Effector memory CD4-positive, alpha-beta T cell (primary cell): ENCODE data around the gene CD70.
"Not testable (repeated sequence)": the region's sequence is repeated elsewhere in the genome, so short reads cannot be mapped to it uniquely, and the experiment has no call there.

Source experiments
- DNase-seq, 3 donors: peaks; one replicate each; pipeline ENCODE4 v3.0.0-alpha.2; 2020
- H3K27ac ChIP-seq: 2 replicates; pipeline ENCODE4 v1.7.0; 2013; ENCODE audit warnings: mild to moderate bottlenecking, low read length, moderate library complexity; ENCODE audit not compliant: insufficient read depth, poor library complexity, severe bottlenecking
- H3K27me3 ChIP-seq: replicated peaks from 2 replicates; pipeline ENCODE4 v1.7.0; 2013; ENCODE audit warnings: mild to moderate bottlenecking, low read length; ENCODE audit not compliant: insufficient read depth, control insufficient read depth, poor library complexity, severe bottlenecking
- H3K36me3 ChIP-seq: 2 replicates; pipeline ENCODE4 v1.7.0; 2013; ENCODE audit warnings: mild to moderate bottlenecking, low read length, moderate library complexity; ENCODE audit not compliant: control insufficient read depth, insufficient read depth
- H3K4me1 ChIP-seq: 2 replicates; pipeline ENCODE4 v1.7.0; 2013; ENCODE audit warnings: low read length, mild to moderate bottlenecking; ENCODE audit not compliant: control insufficient read depth, insufficient read depth, poor library complexity, severe bottlenecking
- H3K4me3 ChIP-seq: 2 replicates; pipeline ENCODE4 v1.7.0; 2013; ENCODE audit warnings: low read length, low read depth, mild to moderate bottlenecking; ENCODE audit not compliant: insufficient read depth, poor library complexity, severe bottlenecking
- H3K9me3 ChIP-seq: 2 replicates; pipeline ENCODE4 v1.7.0; 2013; ENCODE audit warnings: mild to moderate bottlenecking, low read length, moderate library complexity; ENCODE audit not compliant: control insufficient read depth

CD70 gene

DNA sequence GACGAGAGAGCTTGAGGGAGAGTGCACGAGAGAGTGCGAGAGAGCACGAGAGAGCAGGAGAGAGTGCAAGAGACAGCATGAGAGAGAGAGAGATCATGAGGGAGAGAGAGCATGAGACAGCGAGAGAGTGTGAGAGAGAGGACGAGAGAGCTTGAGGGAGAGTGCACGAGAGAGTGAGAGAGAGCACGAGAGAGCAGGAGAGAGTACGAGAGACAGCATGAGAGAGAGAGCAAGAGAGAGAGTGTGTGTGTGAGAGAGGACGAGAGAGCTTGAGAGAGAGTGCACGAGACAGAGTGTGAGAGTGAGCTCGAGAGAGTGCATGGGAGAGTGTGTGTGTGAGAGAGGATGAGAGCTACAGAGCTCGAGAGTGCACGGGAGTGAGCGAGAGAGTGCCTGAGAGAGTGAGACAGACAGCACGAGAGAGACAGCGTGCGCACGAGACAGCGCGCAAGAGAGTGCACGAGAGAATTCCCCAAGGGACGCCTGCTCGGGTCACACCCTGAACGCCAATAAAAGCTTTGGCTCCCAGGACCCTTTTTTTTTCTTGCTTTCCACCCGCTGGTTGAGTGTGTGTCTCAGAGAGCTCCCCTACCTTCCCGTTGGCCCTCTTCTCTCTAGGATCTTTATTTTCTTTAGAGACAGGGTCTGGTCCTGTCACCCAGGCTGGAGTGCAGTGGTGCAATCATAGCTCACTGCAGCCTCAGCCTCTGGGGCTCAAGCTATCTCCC is 3.7 kb downstream of the CD70 start:
- Histone ChIP-seq H3K9me3 (no peaks in the 10 kb centered on the region), H3K36me3 (no peaks in the 10 kb centered on the region), H3K4me3 (peak overlapping the region; percentile 26), H3K27me3 (peaks cover 39% of the 10 kb centered on the region), H3K4me1 (peaks cover 44% of the 10 kb centered on the region), H3K27ac (no peak overlapping the region)
- DNase-seq, result no peak

- no peak for DNase-seq
- H3K27ac ChIP-seq, result no peak overlapping the region
- peak overlapping the region; percentile 26 for H3K4me3 ChIP-seq
- H3K36me3 ChIP-seq, result no peaks in the 10 kb centered on the region
- peaks cover 42% of the 10 kb centered on the region for H3K4me1 ChIP-seq
- H3K27me3 ChIP-seq, result peaks cover 37% of the 10 kb centered on the region
- no peaks in the 10 kb centered on the region for H3K9me3 ChIP-seq
Observed at GRCh38 chr19:6586726-6587092, 4.2 kb downstream of the CD70 start.

DNA sequence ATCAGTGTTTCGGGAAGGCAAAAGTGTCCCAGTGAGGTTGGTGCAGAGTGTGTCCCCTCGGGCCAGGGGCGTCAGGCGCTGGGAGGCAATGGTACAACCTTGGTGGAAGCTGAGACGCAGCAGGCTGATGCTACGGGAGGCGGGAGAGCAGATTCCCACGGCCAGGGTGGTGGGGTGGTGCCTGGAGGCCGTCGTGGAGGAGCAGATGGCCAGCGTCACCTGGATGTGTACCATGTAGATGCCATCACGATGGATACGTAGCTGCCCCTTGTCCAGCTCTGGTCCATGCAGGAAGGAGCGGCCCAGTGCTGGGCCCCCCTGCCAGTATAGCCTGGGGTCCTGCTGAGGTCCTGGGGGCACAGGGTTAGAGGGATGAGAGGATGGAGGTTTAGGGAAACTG is 4.9 kb downstream of the CD70 start:
- no peak overlapping the region for H3K27ac ChIP-seq
- H3K36me3 ChIP-seq, result no peaks in the 10 kb centered on the region
- H3K4me3 ChIP-seq, result no peak overlapping the region
- peaks cover 37% of the 10 kb centered on the region for H3K4me1 ChIP-seq
- H3K9me3 ChIP-seq, result no peaks in the 10 kb centered on the region
- no peak for DNase-seq
- peaks cover 32% of the 10 kb centered on the region for H3K27me3 ChIP-seq

DNA sequence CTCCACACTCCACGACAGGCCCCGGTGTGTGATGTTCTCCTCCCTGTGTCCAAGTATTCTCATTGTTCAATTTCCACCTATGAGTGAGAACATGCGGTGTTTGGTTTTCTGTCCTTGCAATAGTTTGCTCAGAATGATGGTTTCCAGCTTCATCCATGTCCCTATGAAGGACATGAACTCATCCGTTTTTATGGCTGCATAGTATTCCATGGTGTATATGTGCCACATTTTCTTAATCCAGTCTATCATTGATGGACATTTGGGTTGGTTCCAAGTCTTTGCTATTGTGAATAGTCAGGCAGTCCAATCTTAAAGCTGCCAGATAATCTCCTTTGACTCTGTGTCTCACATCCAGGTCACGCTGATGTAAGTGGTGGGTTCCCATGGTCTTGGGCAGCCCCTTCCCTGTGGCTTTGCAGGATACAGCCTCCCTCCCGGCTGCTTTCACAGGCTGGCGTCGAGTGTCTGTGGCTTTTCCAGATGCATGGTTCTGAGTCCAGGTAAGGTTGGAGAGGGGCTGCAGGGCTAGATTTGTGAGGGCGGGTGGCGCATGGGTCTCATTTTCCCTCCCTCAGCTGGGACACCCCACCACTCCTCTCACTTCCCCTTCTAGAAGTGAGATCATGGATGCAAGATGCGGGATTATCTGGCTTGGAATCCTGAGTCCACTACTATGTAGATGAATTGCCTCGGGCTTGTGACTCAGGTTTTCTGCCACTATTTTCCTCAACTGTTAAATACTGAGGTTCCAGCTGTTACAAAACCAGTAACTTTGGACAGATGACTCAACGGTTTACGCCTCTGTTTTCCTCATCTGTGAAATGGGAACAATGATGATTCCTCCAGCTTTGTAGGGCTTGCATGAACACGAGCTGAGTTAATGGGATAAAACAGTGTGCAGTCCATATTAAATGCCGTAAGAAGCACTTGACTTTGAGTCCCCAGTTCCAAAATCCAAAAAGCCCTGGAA is 8.2 kb downstream of the CD70 start:
- not testable (repeated sequence) for H3K27ac ChIP-seq, H3K9me3 ChIP-seq, H3K27me3 ChIP-seq, H3K4me1 ChIP-seq, H3K4me3 ChIP-seq, DNase-seq, H3K36me3 ChIP-seq

DNA sequence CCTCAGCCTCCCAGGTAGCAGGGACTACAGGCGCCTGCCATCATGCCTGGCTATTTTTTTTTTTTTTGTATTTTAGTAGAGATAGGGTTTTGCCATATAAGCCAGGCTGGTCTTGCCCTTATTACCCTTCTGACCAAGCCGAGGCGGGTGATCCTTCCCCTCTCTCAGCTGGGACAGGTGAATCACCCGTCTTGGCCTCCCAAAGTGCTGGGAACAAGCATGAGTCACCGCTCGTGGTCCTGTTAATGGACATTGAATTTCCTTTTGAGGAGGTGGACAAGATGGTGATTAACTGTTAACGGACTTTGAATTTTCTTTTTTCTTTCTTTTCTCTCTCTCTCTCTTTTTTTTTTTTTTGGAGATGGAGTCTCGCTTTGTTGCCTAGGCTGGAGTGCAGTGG is 10.6 kb downstream of the CD70 start:
- Histone ChIP-seq H3K27me3 (no peaks in the 10 kb centered on the region), H3K4me1 (no peaks in the 10 kb centered on the region), H3K36me3 (no peaks in the 10 kb centered on the region), H3K9me3 (no peaks in the 10 kb centered on the region), H3K4me3 (no peak overlapping the region), H3K27ac (no peak overlapping the region)
- no peak for DNase-seq

DNA sequence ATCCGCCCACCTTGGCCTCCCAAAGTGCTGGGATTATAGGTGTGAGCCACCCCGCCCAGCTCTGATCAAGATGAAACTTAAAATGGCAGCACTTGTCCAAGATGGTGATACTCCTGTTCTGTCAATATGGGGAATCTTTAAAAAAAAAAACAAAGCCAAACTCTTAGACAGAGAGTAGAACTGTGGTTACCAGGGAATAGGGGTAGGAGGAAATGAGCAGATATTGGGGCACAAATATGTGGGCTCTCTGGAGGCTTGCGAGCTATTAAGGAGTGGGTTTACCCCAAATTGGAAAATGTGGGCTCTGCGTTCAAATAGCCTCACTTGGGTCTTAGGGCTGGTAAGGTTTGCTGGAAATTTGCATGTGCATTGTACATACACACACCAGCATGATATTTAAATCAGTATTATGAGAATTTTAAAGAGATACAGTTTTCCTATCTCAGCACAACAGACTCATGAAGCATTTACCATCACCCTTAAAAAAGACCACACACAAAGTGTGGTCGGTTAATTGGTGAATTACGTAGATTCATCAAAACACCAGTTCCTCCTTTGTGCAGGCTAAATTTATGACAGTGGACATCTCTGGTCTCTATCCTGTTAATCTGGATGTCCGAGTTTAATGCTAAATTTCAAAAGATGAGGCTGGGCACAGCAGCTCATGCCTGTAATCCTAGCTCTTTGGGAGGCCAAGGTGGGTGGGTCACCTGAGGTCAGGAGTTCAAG is 11.3 kb downstream of the CD70 start:
- H3K27ac ChIP-seq, result no peak overlapping the region
- no peak for DNase-seq

GRCh38 chr19:6577476-6578125 is 13.3 kb downstream of the CD70 start:
- Histone ChIP-seq H3K27ac (no peak overlapping the region), H3K36me3 (no peaks in the 10 kb centered on the region), H3K4me3 (no peak overlapping the region), H3K9me3 (no peaks in the 10 kb centered on the region), H3K4me1 (no peaks in the 10 kb centered on the region), H3K27me3 (peaks cover 3% of the 10 kb centered on the region)
- DNase-seq, result no peak

More for the DNA sequence above, 11.3 kb downstream of the CD70 start:
- Histone ChIP-seq H3K4me1 (no peaks in the 10 kb centered on the region), H3K36me3 (no peaks in the 10 kb centered on the region), H3K9me3 (no peaks in the 10 kb centered on the region), H3K27me3 (no peaks in the 10 kb centered on the region), H3K4me3 (no peak overlapping the region)

DNA sequence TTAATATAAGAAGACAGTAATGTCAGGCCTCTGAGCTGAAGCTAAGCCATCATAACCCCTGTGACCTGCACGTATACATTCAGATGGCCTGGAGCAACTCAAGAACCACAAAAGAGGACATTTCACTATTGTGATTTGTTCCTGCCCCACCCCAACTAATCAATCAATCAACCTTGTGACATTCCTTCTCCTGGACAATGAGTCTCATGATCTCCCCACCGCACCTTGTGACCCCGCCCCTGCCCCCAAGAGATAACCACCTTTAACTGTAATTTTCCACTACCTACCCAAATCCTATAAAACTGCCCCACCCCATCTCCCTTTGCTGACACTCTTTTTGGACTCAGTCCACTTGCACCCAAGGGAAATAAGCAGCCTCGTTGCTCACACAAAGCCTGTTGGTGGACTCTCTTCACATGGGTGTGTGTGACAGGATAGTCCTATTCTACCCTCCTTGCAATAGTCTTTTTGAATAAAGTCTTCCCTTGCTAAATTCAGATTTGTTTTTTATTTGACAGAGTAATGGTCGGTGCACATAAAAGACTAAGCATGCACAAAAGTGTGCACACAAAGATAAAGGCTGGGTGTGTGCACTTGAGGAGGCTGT is 14.0 kb downstream of the CD70 start:
- Histone ChIP-seq H3K4me3 (no peak overlapping the region), H3K36me3 (no peaks in the 10 kb centered on the region), H3K27me3 (peaks cover 3% of the 10 kb centered on the region), H3K9me3 (no peaks in the 10 kb centered on the region), H3K27ac (no peak overlapping the region), H3K4me1 (no peaks in the 10 kb centered on the region)
- no peak for DNase-seq

GRCh38 chr19:6573350-6573749 is 17.6 kb downstream of the CD70 start:
- H3K4me3 ChIP-seq, result no peak overlapping the region
- H3K4me1 ChIP-seq, result no peaks in the 10 kb centered on the region
- DNase-seq, result no peak
- H3K9me3 ChIP-seq, result no peaks in the 10 kb centered on the region
- peaks cover 3% of the 10 kb centered on the region for H3K27me3 ChIP-seq
- H3K27ac ChIP-seq, result no peak overlapping the region
- H3K36me3 ChIP-seq, result no peaks in the 10 kb centered on the region
